Liver (tissue), 9 donors: Measurements from ENCODE around the gene FITM1. TPM values are rescaled to one million over a fixed set of nuclear protein-coding genes. Genes with fewer than 3 reads are reported as not detected.

Experiments used
- DNase-seq: peaks from one replicate; pipeline ENCODE4 v3.0.0-alpha.2; 2017; ENCODE audit warnings: low spot score
- H3K27ac ChIP-seq, 2 donors: one replicate each; pipeline ENCODE4 v1.7.0; 2013; ENCODE audit warnings: inconsistent platforms in 2 of 2, low read length in 2 of 2, control low read depth in 1 of 2, low read depth in 1 of 2, mild to moderate bottlenecking in 1 of 2
- H3K27me3 ChIP-seq, 4 donors: one replicate each; pipeline versions ENCODE4 v1.6.1 to v1.7.0; 2013; ENCODE audit warnings: low read length in 3 of 4, inconsistent platforms in 1 of 4, mild to moderate bottlenecking in 1 of 4, moderate library complexity in 1 of 4; ENCODE audit not compliant: control insufficient read depth in 4 of 4, insufficient read depth in 4 of 4
- H3K36me3 ChIP-seq, 4 donors: one replicate each; pipeline versions ENCODE4 v1.6.1 to v1.7.0; 2013; ENCODE audit warnings: low read length in 3 of 4, mild to moderate bottlenecking in 3 of 4, low read depth in 1 of 4, moderate library complexity in 1 of 4; ENCODE audit not compliant: control insufficient read depth in 4 of 4, insufficient read depth in 3 of 4
- H3K4me1 ChIP-seq, 4 donors: one replicate each; pipeline versions ENCODE4 v1.6.1 to v1.7.0; 2013; ENCODE audit warnings: low read length in 3 of 4, mild to moderate bottlenecking in 3 of 4, moderate library complexity in 1 of 4; ENCODE audit not compliant: control insufficient read depth in 4 of 4, insufficient read depth in 4 of 4
- H3K4me3 ChIP-seq, 3 donors: one replicate each; pipeline versions ENCODE4 v1.6.1 to v1.7.0; 2013; ENCODE audit warnings: low read length in 3 of 3, control low read depth in 1 of 3, low read depth in 1 of 3, mild to moderate bottlenecking in 1 of 3
- H3K9ac ChIP-seq, 2 donors: one replicate each; pipeline ENCODE4 v1.7.0; 2013; ENCODE audit warnings: low read length in 2 of 2, mild to moderate bottlenecking in 2 of 2, moderate library complexity in 2 of 2, control low read depth in 1 of 2, low read depth in 1 of 2
- H3K9me3 ChIP-seq, 4 donors: one replicate each; pipeline versions ENCODE4 v1.6.1 to v1.7.0; 2013; ENCODE audit warnings: low read length in 3 of 4; ENCODE audit not compliant: control insufficient read depth in 4 of 4
- ATF3 ChIP-seq: IDR thresholded peaks from 2 replicates; pipeline ENCODE4 v1.6.1; 2016; ENCODE audit warnings: antibody characterized with exemption
- FOXA1 ChIP-seq: IDR thresholded peaks from 2 replicates; pipeline ENCODE4 v1.6.1; 2016; ENCODE audit warnings: antibody characterized with exemption
- FOXA2 ChIP-seq: IDR thresholded peaks from 2 replicates; pipeline ENCODE4 v1.6.1; 2016; ENCODE audit warnings: antibody characterized with exemption
- GABPA ChIP-seq, 2 donors: IDR thresholded peaks in 1 of 2; conservative IDR thresholded peaks in 1 of 2; 2 replicates each; pipeline ENCODE4 v1.6.1; 2016; ENCODE audit warnings: antibody characterized with exemption in 2 of 2, mild to moderate bottlenecking in 1 of 2, moderate library complexity in 1 of 2
- HNF4G ChIP-seq: IDR thresholded peaks from 2 replicates; pipeline ENCODE4 v1.6.1; 2016; ENCODE audit warnings: antibody characterized with exemption
- JUND ChIP-seq, 2 donors: IDR thresholded peaks; 2 replicates each; pipeline ENCODE4 v1.6.1; 2016; ENCODE audit warnings: antibody characterized with exemption in 2 of 2
- NR2F2 ChIP-seq: IDR thresholded peaks from 2 replicates; pipeline ENCODE4 v1.6.1; 2016; ENCODE audit warnings: antibody characterized with exemption
- REST ChIP-seq: IDR thresholded peaks from 2 replicates; pipeline ENCODE4 v1.6.1; 2016; ENCODE audit warnings: antibody characterized with exemption, mild to moderate bottlenecking
- RXRA ChIP-seq, 2 donors: IDR thresholded peaks; 2 replicates each; pipeline ENCODE4 v1.6.1; 2017 to 2018; ENCODE audit warnings: antibody characterized with exemption in 2 of 2, mild to moderate bottlenecking in 1 of 2
- SP1 ChIP-seq: IDR thresholded peaks from 2 replicates; pipeline ENCODE4 v1.6.1; 2018; ENCODE audit warnings: antibody characterized with exemption, mild to moderate bottlenecking
- ZBTB33 ChIP-seq: IDR thresholded peaks from 2 replicates; pipeline ENCODE4 v1.6.1; 2016; ENCODE audit warnings: antibody characterized with exemption
- WGBS: extraction: QIAGEN DNeasy Blood & Tissue Kit; methylation state at CpG from one replicate; pipeline ENCODE4 v1.1.7; 2013; 5-methylcytosine and 5-hydroxymethylcytosine counted together
- polyA plus RNA-seq, 2 donors: library from polyadenylated mRNA; stranded (reverse) in 1 of 2; unstranded in 1 of 2; fragments of 200-250 nt in 1 of 2; fragments of >200 nt in 1 of 2; fragmentation: Nextera tagmentation in 1 of 2; extraction: Ambion mirVana in 1 of 2; gene quantifications; one replicate each; pipeline versions ENCODE4 v1.2.1 to v1.2.3, GENCODE V29; 2013 to 2015
- total RNA-seq, 2 donors: library from RNA; depleted of rRNA; stranded (reverse); fragments of >200 nt; gene quantifications; one replicate each; pipeline ENCODE4 v1.2.3, GENCODE V29; 2014
- donor health status: healthy.
- donor health status: healthy.
- donor health status: healthy.
- donor health status: healthy.
- donor health status: healthy.

The FITM1 gene
- total and polyA plus RNA-seq, 4 donors: 1.7 to 16.1 (median 9.1) TPM

GRCh38 chr14:24145219-24145618, 14.8 kb downstream of the FITM1 start:
- Histone ChIP-seq H3K4me1 (peaks cover 3 to 50% (median 30%) of the 10 kb centered on the region in 4 donors), H3K4me3 (no peak overlapping the region), H3K27me3 (no peaks in the 10 kb centered on the region), H3K27ac (no peak overlapping the region), H3K9ac (no peak overlapping the region), H3K9me3 (no peaks in the 10 kb centered on the region), H3K36me3 (peaks cover 4 to 20% (median 15%) of the 10 kb centered on the region in 4 donors)
- no peak for DNase-seq
- WGBS: 93% methylated on average over 2 of the region's 2 CpGs
- TF ChIP-seq NR2F2 (no peak), ATF3 (no peak), FOXA1 (no peak), HNF4G (no peak), REST (no peak), JUND (IDR thresholded peaks at IDR 0.05) (no peak), GABPA (IDR thresholded peaks at IDR 0.05 in 1 of 2, conservative IDR thresholded peaks at IDR 0.05 in 1 of 2) (no peak), ZBTB33 (no peak), FOXA2 (no peak), SP1 (no peak), RXRA (IDR thresholded peaks at IDR 0.05) (no peak)

GRCh38 chr14:24145690-24146452, 15.4 kb downstream of the FITM1 start:
- Histone ChIP-seq H3K27ac (peak overlapping the region; percentile 89 to 91), H3K27me3 (no peaks in the 10 kb centered on the region), H3K4me1 (peaks cover 3 to 44% (median 27%) of the 10 kb centered on the region in 4 donors), H3K4me3 (peak overlapping the region; percentile 69 to 82 (median 72)), H3K9ac (peak overlapping the region; percentile 51 to 63), H3K36me3 (peaks cover 5 to 26% (median 21%) of the 10 kb centered on the region in 4 donors), H3K9me3 (no peaks in the 10 kb centered on the region)
- TF ChIP-seq REST: no peak
- no peak for TF ChIP-seq NR2F2
- WGBS: 3% methylated on average over 9 of the region's 9 CpGs
- no peak for DNase-seq
